ENCODE measurements around the gene TANK. TPM values are rescaled to one million over a fixed set of nuclear protein-coding genes. Genes with fewer than 3 reads are reported as not detected.

The TANK gene
- total RNA-seq, 1 donor from 2014 or later = 150 TPM

DNA sequence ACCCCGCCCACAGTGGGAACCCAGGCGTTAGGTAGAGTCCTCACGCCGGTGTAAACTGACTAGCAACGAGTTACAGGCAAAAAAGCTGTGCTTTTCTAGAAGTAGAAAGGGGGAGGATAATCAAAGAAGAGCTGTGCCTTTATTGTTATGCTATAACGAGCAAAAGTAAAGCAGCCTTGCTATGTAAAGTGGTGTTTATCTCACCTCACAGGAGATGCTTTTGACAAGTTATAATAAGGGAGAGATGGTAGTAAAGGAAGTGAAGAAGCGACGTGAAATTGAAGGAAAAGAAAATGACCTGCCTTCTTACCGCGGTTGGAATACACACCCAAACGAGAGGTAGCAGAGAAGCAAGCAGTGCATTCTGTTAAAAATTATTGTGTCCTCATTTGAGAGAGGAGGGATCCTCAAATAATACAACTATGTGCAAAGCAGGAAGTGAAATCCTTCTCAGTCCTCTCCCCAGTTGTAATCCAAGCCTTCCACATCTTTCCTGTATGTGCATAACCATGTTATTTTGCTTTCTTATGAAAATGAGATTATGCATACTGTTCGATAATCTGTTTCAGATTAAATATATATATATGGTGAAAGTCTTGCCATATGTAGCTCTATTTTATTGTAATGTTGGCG lies 962 bp downstream of the TANK start:
- Mint-ChIP-seq H3K27me3 (no peaks in the 10 kb centered on the region), H3K27ac (peak overlapping the region; percentile 91), H3K4me3 (peak overlapping the region; percentile 89), H3K9me3 (no peaks in the 10 kb centered on the region), H3K4me1 (peaks cover 78% of the 10 kb centered on the region), H3K36me3 (ENCODE audit: low read depth) (peaks cover 54% of the 10 kb centered on the region)
- TF ChIP-seq, protein P1, sequence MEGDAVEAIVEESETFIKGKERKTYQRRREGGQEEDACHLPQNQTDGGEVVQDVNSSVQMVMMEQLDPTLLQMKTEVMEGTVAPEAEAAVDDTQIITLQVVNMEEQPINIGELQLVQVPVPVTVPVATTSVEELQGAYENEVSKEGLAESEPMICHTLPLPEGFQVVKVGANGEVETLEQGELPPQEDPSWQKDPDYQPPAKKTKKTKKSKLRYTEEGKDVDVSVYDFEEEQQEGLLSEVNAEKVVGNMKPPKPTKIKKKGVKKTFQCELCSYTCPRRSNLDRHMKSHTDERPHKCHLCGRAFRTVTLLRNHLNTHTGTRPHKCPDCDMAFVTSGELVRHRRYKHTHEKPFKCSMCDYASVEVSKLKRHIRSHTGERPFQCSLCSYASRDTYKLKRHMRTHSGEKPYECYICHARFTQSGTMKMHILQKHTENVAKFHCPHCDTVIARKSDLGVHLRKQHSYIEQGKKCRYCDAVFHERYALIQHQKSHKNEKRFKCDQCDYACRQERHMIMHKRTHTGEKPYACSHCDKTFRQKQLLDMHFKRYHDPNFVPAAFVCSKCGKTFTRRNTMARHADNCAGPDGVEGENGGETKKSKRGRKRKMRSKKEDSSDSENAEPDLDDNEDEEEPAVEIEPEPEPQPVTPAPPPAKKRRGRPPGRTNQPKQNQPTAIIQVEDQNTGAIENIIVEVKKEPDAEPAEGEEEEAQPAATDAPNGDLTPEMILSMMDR (IDR thresholded peaks at IDR 0.05) = no peak
- DNase-seq = no peak
- peak; percentile 31 for ATAC-seq (ENCODE audit: low read depth)
- POLR2A ChIA-PET = interaction anchor here (0.7 to 2.7 kb wide), 4 partner anchors 18 to 25 kb away, joined by 3 to 23 read pairs (median 8); no protein-coding TSS in a partner anchor
- intact Hi-C loops (cut with micrococcal nuclease) = loop anchor here (2.0 to 10.0 kb wide), 5 partner anchors 16 to 1876 kb away; partner anchors contain the start of genes IFIH1 and WDSUB1
- CTCF ChIA-PET = no interaction called here

GRCh38 chr2:161163440-161163839 lies 3.2 kb downstream of the TANK start:
- Mint-ChIP-seq H3K9me3 (no peaks in the 10 kb centered on the region), H3K27ac (peak overlapping the region; percentile 85), H3K27me3 (no peaks in the 10 kb centered on the region), H3K4me3 (peak overlapping the region; percentile 73), H3K4me1 (peaks cover 87% of the 10 kb centered on the region), H3K36me3 (ENCODE audit: low read depth) (peaks cover 57% of the 10 kb centered on the region)
- ChIA-PET POLR2A (interaction anchor here (1.0 to 1.3 kb wide), 4 partner anchors 24 to 86 kb away, joined by 3 read pairs; no protein-coding TSS in a partner anchor), CTCF (interaction anchor here (0.8 kb wide), 1 partner anchor 99 kb away, joined by 3 read pairs; no protein-coding TSS in a partner anchor)
- intact Hi-C loops (cut with micrococcal nuclease) = loop anchor here (5.0 to 10.0 kb wide), 3 partner anchors 74 to 1879 kb away; partner anchors contain the start of genes IFIH1 and WDSUB1
- TF ChIP-seq, protein P1 (IDR thresholded peaks at IDR 0.05) = no peak
- ATAC-seq (ENCODE audit: low read depth) (no peak), DNase-seq (no peak)

DNA sequence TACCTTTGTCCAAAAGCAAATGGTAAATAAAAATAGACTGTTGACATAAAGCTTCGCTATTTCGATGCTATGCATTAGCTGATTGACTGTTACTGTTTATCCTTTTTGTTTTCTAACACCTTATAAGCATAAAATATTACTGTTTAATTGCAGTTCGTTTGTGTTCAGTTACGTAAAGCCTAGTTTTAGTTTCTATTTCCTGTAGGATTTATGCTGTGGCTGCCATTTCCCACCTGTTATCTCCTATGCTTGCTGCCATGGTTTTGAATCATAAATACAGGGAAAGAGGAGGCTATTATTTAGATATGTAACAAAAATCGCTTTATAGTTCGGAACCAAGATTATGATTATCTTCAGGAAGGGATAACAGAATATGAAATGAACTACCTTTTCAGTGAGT lies 3.9 kb downstream of the TANK start:
- TF ChIP-seq, protein P1 (IDR thresholded peaks at IDR 0.05) = no peak
- no peak for ATAC-seq (ENCODE audit: low read depth)
- ChIA-PET POLR2A (interaction anchor here (0.6 to 1.3 kb wide), 5 partner anchors 24 to 87 kb away, joined by 3 to 7 read pairs (median 4); no protein-coding TSS in a partner anchor), CTCF (interaction anchor here (0.8 kb wide), 1 partner anchor 100 kb away, joined by 3 read pairs; no protein-coding TSS in a partner anchor)
- peak overlapping the region; percentile 85 for H3K27ac Mint-ChIP-seq
- no peaks in the 10 kb centered on the region for H3K27me3 Mint-ChIP-seq
- H3K9me3 Mint-ChIP-seq = no peaks in the 10 kb centered on the region
- H3K4me3 Mint-ChIP-seq = peak overlapping the region; percentile 32
- H3K36me3 Mint-ChIP-seq (ENCODE audit: low read depth) = peaks cover 50% of the 10 kb centered on the region
- H3K4me1 Mint-ChIP-seq = peaks cover 87% of the 10 kb centered on the region
- no peak for DNase-seq
- intact Hi-C loops (cut with micrococcal nuclease) = loop anchor here (5.0 to 10.0 kb wide), 3 partner anchors 73 to 1879 kb away; partner anchors contain the start of genes IFIH1 and WDSUB1

- ChIA-PET POLR2A (interaction anchor here (1.0 to 1.2 kb wide), 2 partner anchors 29 to 77 kb away, joined by 5 to 7 read pairs; no protein-coding TSS in a partner anchor), CTCF (interaction anchor here (1.2 kb wide), 1 partner anchor 101 kb away, joined by 5 read pairs; no protein-coding TSS in a partner anchor)
- TF ChIP-seq, protein P1 (IDR thresholded peaks at IDR 0.05) = no peak
- Mint-ChIP-seq H3K36me3 (ENCODE audit: low read depth) (peaks cover 48% of the 10 kb centered on the region), H3K4me1 (peaks cover 90% of the 10 kb centered on the region), H3K27ac (peak overlapping the region; percentile 94), H3K27me3 (no peaks in the 10 kb centered on the region), H3K4me3 (no peak overlapping the region), H3K9me3 (no peaks in the 10 kb centered on the region)
- ATAC-seq (ENCODE audit: low read depth) (no peak), DNase-seq (no peak)
- intact Hi-C loops (cut with micrococcal nuclease) = loop anchor here (10.0 kb wide), 2 partner anchors 1150 to 1880 kb away; partner anchors contain the start of genes IFIH1 and WDSUB1
Observed at GRCh38 chr2:161165266-161165665, 5.0 kb downstream of the TANK start.

- CTCF ChIA-PET = interaction anchor here (1.2 kb wide), 1 partner anchor 102 kb away, joined by 5 read pairs; no protein-coding TSS in a partner anchor
Observed at GRCh38 chr2:161165811-161166210, 5.6 kb downstream of the TANK start.

More at GRCh38 chr2:161165811-161166210, 5.6 kb downstream of the TANK start:
- POLR2A ChIA-PET = interaction anchor here (0.6 to 1.0 kb wide), 3 partner anchors 28 to 1637 kb away, joined by 3 to 5 read pairs (median 3); no protein-coding TSS in a partner anchor
- Mint-ChIP-seq H3K27me3 (no peaks in the 10 kb centered on the region), H3K27ac (peak overlapping the region; percentile 94), H3K4me3 (peak overlapping the region; percentile 64), H3K36me3 (ENCODE audit: low read depth) (peaks cover 44% of the 10 kb centered on the region), H3K4me1 (peaks cover 93% of the 10 kb centered on the region), H3K9me3 (no peaks in the 10 kb centered on the region)
- DNase-seq = no peak
- intact Hi-C loops (cut with micrococcal nuclease) = loop anchor here (1.0 to 10.0 kb wide), 3 partner anchors 1149 to 1881 kb away; partner anchors contain the start of genes IFIH1, MARCHF7 and WDSUB1
- peak; percentile 31 for ATAC-seq (ENCODE audit: low read depth)
- TF ChIP-seq, protein P1 (IDR thresholded peaks at IDR 0.05) = no peak

All from activated B cell treated with CpG ODN at 0.5 μM for 24 hours (primary cell).